ENCODE measurements around the gene FMNL2. TPM values are rescaled to one million over a fixed set of nuclear protein-coding genes. Genes with fewer than 3 reads are reported as not detected.
A peak's percentile ranks its signal among the peaks of the same experiment; 100 is the strongest.

The FMNL2 gene
- total RNA-seq, 1 donor from 2014 or later = 166 TPM

- Mint-ChIP-seq H3K9me3 (ENCODE audit: unreplicated experiment) (peaks cover 5% of the 10 kb centered on the region), H3K4me1 (ENCODE audit: low read depth, unreplicated experiment) (peaks cover 71% of the 10 kb centered on the region), H3K4me3 (ENCODE audit: unreplicated experiment) (peak overlapping the region; percentile 84)
Measured at GRCh38 chr2:152407204-152407721, 72.3 kb downstream of the FMNL2 start.

GRCh38 chr2:152407806-152408205, 72.8 kb downstream of the FMNL2 start:
- DNase-seq = no peak
- Mint-ChIP-seq H3K9me3 (ENCODE audit: unreplicated experiment) (peaks cover 5% of the 10 kb centered on the region), H3K27ac (ENCODE audit: unreplicated experiment) (peak overlapping the region; percentile 93), H3K36me3 (ENCODE audit: unreplicated experiment) (no peaks in the 10 kb centered on the region), H3K27me3 (ENCODE audit: unreplicated experiment) (peaks cover 2% of the 10 kb centered on the region), H3K4me3 (ENCODE audit: unreplicated experiment) (peak overlapping the region; percentile 84), H3K4me1 (ENCODE audit: low read depth, unreplicated experiment) (peaks cover 67% of the 10 kb centered on the region)
- TF ChIP-seq, protein P1, sequence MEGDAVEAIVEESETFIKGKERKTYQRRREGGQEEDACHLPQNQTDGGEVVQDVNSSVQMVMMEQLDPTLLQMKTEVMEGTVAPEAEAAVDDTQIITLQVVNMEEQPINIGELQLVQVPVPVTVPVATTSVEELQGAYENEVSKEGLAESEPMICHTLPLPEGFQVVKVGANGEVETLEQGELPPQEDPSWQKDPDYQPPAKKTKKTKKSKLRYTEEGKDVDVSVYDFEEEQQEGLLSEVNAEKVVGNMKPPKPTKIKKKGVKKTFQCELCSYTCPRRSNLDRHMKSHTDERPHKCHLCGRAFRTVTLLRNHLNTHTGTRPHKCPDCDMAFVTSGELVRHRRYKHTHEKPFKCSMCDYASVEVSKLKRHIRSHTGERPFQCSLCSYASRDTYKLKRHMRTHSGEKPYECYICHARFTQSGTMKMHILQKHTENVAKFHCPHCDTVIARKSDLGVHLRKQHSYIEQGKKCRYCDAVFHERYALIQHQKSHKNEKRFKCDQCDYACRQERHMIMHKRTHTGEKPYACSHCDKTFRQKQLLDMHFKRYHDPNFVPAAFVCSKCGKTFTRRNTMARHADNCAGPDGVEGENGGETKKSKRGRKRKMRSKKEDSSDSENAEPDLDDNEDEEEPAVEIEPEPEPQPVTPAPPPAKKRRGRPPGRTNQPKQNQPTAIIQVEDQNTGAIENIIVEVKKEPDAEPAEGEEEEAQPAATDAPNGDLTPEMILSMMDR (IDR thresholded peaks at IDR 0.05; ENCODE audit: partially characterized antibody, unreplicated experiment) = no peak

More at GRCh38 chr2:152407204-152407721, 72.3 kb downstream of the FMNL2 start:
- DNase-seq = peak; percentile 73
- H3K36me3 Mint-ChIP-seq (ENCODE audit: unreplicated experiment) = no peaks in the 10 kb centered on the region
- H3K27ac Mint-ChIP-seq (ENCODE audit: unreplicated experiment) = peak overlapping the region; percentile 93
- TF ChIP-seq, protein P1 (IDR thresholded peaks at IDR 0.05; ENCODE audit: partially characterized antibody, unreplicated experiment) = no peak
- H3K27me3 Mint-ChIP-seq (ENCODE audit: unreplicated experiment) = peaks cover 2% of the 10 kb centered on the region

- Mint-ChIP-seq H3K4me1 (ENCODE audit: low read depth, unreplicated experiment) (peaks cover 67% of the 10 kb centered on the region), H3K27me3 (ENCODE audit: unreplicated experiment) (peaks cover 2% of the 10 kb centered on the region), H3K4me3 (ENCODE audit: unreplicated experiment) (peak overlapping the region; percentile 53), H3K9me3 (ENCODE audit: unreplicated experiment) (peaks cover 5% of the 10 kb centered on the region), H3K36me3 (ENCODE audit: unreplicated experiment) (no peaks in the 10 kb centered on the region), H3K27ac (ENCODE audit: unreplicated experiment) (peak overlapping the region; percentile 93)
- TF ChIP-seq, protein P1 (IDR thresholded peaks at IDR 0.05; ENCODE audit: partially characterized antibody, unreplicated experiment) = no peak
- no peak for DNase-seq
Measured at GRCh38 chr2:152408254-152408653, 73.3 kb downstream of the FMNL2 start.

GRCh38 chr2:152409386-152410164, 74.6 kb downstream of the FMNL2 start:
- no peak for DNase-seq
- H3K27me3 Mint-ChIP-seq (ENCODE audit: unreplicated experiment) = peaks cover 2% of the 10 kb centered on the region
- H3K9me3 Mint-ChIP-seq (ENCODE audit: unreplicated experiment) = peaks cover 5% of the 10 kb centered on the region
- peak overlapping the region; percentile 69 for H3K27ac Mint-ChIP-seq (ENCODE audit: unreplicated experiment)
- TF ChIP-seq, protein P1 (IDR thresholded peaks at IDR 0.05; ENCODE audit: partially characterized antibody, unreplicated experiment) = no peak
- peaks cover 77% of the 10 kb centered on the region for H3K4me1 Mint-ChIP-seq (ENCODE audit: low read depth, unreplicated experiment)
- no peak overlapping the region for H3K4me3 Mint-ChIP-seq (ENCODE audit: unreplicated experiment)
- H3K36me3 Mint-ChIP-seq (ENCODE audit: unreplicated experiment) = no peaks in the 10 kb centered on the region

GRCh38 chr2:152410165-152410597, 75.2 kb downstream of the FMNL2 start:
- no peaks in the 10 kb centered on the region for H3K36me3 Mint-ChIP-seq (ENCODE audit: unreplicated experiment)
- TF ChIP-seq, protein P1 (IDR thresholded peaks at IDR 0.05; ENCODE audit: partially characterized antibody, unreplicated experiment) = no peak
- H3K4me3 Mint-ChIP-seq (ENCODE audit: unreplicated experiment) = peak overlapping the region; percentile 22
- H3K4me1 Mint-ChIP-seq (ENCODE audit: low read depth, unreplicated experiment) = peaks cover 82% of the 10 kb centered on the region
- H3K9me3 Mint-ChIP-seq (ENCODE audit: unreplicated experiment) = peaks cover 5% of the 10 kb centered on the region
- H3K27me3 Mint-ChIP-seq (ENCODE audit: unreplicated experiment) = peaks cover 2% of the 10 kb centered on the region
- H3K27ac Mint-ChIP-seq (ENCODE audit: unreplicated experiment) = peak overlapping the region; percentile 69
- DNase-seq = no peak

All from glutamatergic neuron (in vitro differentiated cells).